ENCODE data around the gene COPZ1. TPM values are rescaled to one million over a fixed set of nuclear protein-coding genes. Genes with fewer than 3 reads are reported as not detected.

The COPZ1 gene
- total RNA-seq, 1 donor from 2014 or later: 106 TPM

- intact Hi-C loops (cut with DNase I): no loop called here
- DNase-seq (ENCODE audit: low spot score): no peak
Measured at GRCh38 chr12:54388237-54389133, 63.6 kb downstream of the COPZ1 start.

GRCh38 chr12:54389134-54389508, 64.2 kb downstream of the COPZ1 start:
- no peak for DNase-seq (ENCODE audit: low spot score)
- intact Hi-C loops (cut with DNase I): no loop called here

GRCh38 chr12:54389607-54390175, 64.8 kb downstream of the COPZ1 start:
- intact Hi-C loops (cut with DNase I): no loop called here
- DNase-seq (ENCODE audit: low spot score): no peak

- DNase-seq (ENCODE audit: low spot score): no peak
- intact Hi-C loops (cut with DNase I): no loop called here
Measured at GRCh38 chr12:54390176-54390667, 65.3 kb downstream of the COPZ1 start.

GRCh38 chr12:54390668-54391551, 66.0 kb downstream of the COPZ1 start:
- intact Hi-C loops (cut with DNase I): no loop called here
- no peak for DNase-seq (ENCODE audit: low spot score)

GRCh38 chr12:54392485-54393206, 67.7 kb downstream of the COPZ1 start:
- intact Hi-C loops (cut with DNase I): no loop called here
- no peak for DNase-seq (ENCODE audit: low spot score)

- intact Hi-C loops (cut with DNase I): no loop called here
- DNase-seq (ENCODE audit: low spot score): no peak
Measured at GRCh38 chr12:54393207-54393609, 68.3 kb downstream of the COPZ1 start.

- no peak for DNase-seq (ENCODE audit: low spot score)
- intact Hi-C loops (cut with DNase I): no loop called here
Measured at GRCh38 chr12:54393743-54394142, 68.8 kb downstream of the COPZ1 start.

- intact Hi-C loops (cut with DNase I): no loop called here
- DNase-seq (ENCODE audit: low spot score): no peak
Measured at GRCh38 chr12:54394281-54394719, 69.4 kb downstream of the COPZ1 start.

GRCh38 chr12:54394986-54395385, 70.1 kb downstream of the COPZ1 start:
- intact Hi-C loops (cut with DNase I): no loop called here

GRCh38 chr12:54395545-54395944, 70.6 kb downstream of the COPZ1 start:
- no peak for DNase-seq (ENCODE audit: low spot score)
- intact Hi-C loops (cut with DNase I): no loop called here

More at GRCh38 chr12:54394986-54395385, 70.1 kb downstream of the COPZ1 start:
- no peak for DNase-seq (ENCODE audit: low spot score)

GRCh38 chr12:54397157-54397556, 72.2 kb downstream of the COPZ1 start:
- DNase-seq (ENCODE audit: low spot score): no peak
- intact Hi-C loops (cut with DNase I): loop anchor here (1.0 kb wide), 1 partner anchor 13 kb away; the partner anchor contains the start of gene ZNF385A

- DNase-seq (ENCODE audit: low spot score): no peak
- intact Hi-C loops (cut with DNase I): no loop called here
Measured at GRCh38 chr12:54398218-54398617, 73.3 kb downstream of the COPZ1 start.

- intact Hi-C loops (cut with DNase I): loop anchor here (1.0 kb wide), 1 partner anchor 40 kb away; no protein-coding TSS in a partner anchor
- DNase-seq (ENCODE audit: low spot score): peak; percentile 91
Measured at GRCh38 chr12:54398995-54399793, 74.3 kb downstream of the COPZ1 start.

GRCh38 chr12:54401119-54401518, 76.2 kb downstream of the COPZ1 start:
- intact Hi-C loops (cut with DNase I): no loop called here
- no peak for DNase-seq (ENCODE audit: low spot score)
